Tibial nerve (tissue), 4 donors: Measurements from ENCODE around the gene KIF1B.
"Not testable (repeated sequence)": the region's sequence is repeated elsewhere in the genome, so short reads cannot be mapped to it uniquely, and the experiment has no call there.

ENCODE experiments used
- EP300 ChIP-seq, 2 donors: sonication (generic); formaldehyde crosslinking; IDR thresholded peaks; one replicate each; pipeline ENCODE4 v1.6.1; 2017; ENCODE audit warnings: antibody characterized with exemption in 2 of 2, mild to moderate bottlenecking in 1 of 2
- TF ChIP-seq, protein P1 (sequence below), 5 experiments: fragments of 200-600 bp in 3 of 5; fragments of 450-650 bp in 2 of 5; sonication (generic) in 3 of 5; IDR thresholded peaks; one replicate each; pipeline ENCODE4 v1.5.1; 2016 to 2019; ENCODE audit warnings: antibody characterized with exemption in 5 of 5, mild to moderate bottlenecking in 3 of 5, moderate library complexity in 2 of 5

DNA sequence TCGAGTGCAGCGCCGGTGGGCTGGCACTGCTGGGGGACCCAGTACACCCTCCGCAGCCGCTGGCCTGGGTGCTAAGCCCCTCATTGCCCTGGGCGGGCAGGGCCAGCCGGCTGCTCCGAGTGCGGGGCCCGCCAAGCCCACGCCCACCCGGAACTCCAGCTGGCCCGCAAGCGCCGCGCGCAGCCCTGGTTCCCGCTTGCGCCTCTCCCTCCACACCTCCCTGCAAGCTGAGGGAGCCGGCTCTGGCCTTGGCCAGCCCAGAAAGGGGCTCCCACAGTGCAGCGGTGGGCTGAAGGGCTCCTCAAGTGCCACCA lies 216.1 kb downstream of the KIF1B start:
- TF ChIP-seq, protein P1, sequence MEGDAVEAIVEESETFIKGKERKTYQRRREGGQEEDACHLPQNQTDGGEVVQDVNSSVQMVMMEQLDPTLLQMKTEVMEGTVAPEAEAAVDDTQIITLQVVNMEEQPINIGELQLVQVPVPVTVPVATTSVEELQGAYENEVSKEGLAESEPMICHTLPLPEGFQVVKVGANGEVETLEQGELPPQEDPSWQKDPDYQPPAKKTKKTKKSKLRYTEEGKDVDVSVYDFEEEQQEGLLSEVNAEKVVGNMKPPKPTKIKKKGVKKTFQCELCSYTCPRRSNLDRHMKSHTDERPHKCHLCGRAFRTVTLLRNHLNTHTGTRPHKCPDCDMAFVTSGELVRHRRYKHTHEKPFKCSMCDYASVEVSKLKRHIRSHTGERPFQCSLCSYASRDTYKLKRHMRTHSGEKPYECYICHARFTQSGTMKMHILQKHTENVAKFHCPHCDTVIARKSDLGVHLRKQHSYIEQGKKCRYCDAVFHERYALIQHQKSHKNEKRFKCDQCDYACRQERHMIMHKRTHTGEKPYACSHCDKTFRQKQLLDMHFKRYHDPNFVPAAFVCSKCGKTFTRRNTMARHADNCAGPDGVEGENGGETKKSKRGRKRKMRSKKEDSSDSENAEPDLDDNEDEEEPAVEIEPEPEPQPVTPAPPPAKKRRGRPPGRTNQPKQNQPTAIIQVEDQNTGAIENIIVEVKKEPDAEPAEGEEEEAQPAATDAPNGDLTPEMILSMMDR (IDR thresholded peaks at IDR 0.05) = not testable (repeated sequence)
- TF ChIP-seq EP300 (IDR thresholded peaks at IDR 0.05) = not testable (repeated sequence)
